GM23248 (cell line): Measurements from ENCODE around the gene MED25. TPM values are rescaled to one million over a fixed set of nuclear protein-coding genes. Genes with fewer than 3 reads are reported as not detected.

ENCODE experiments used
- DNase-seq: peaks from one replicate; pipeline ENCODE4 v3.0.0-alpha.2; 2015
- H2AFZ ChIP-seq: fragments of 200-600 bp; sonication (generic); 2 replicates; pipeline ENCODE4 v1.6.1; 2016; ENCODE audit warnings: antibody characterized with exemption
- H3F3A ChIP-seq: fragments of 200-600 bp; sonication (generic); 2 replicates; pipeline ENCODE4 v1.6.1; 2016; ENCODE audit warnings: mild to moderate bottlenecking, antibody characterized with exemption, mixed run types; ENCODE audit not compliant: insufficient read depth
- H3K27ac ChIP-seq: fragments of 200-600 bp; sonication (generic); 2 replicates; pipeline ENCODE4 v1.5.1; 2016; ENCODE audit warnings: mild to moderate bottlenecking
- H3K27me3 ChIP-seq: fragments of 200-600 bp; sonication (generic); replicated peaks from 2 replicates; pipeline ENCODE4 v1.6.1; 2016; ENCODE audit warnings: mild to moderate bottlenecking; ENCODE audit not compliant: insufficient read depth
- H3K36me3 ChIP-seq: fragments of 200-600 bp; sonication (generic); 2 replicates; pipeline ENCODE4 v1.6.1; 2016; ENCODE audit warnings: low read depth, mild to moderate bottlenecking
- H3K4me1 ChIP-seq: fragments of 200-600 bp; sonication (generic); 2 replicates; pipeline ENCODE4 v1.6.1; 2016; ENCODE audit warnings: mild to moderate bottlenecking; ENCODE audit not compliant: insufficient read depth
- H3K4me2 ChIP-seq: fragments of 200-600 bp; sonication (generic); one replicate; pipeline ENCODE4 v1.6.1; 2016; ENCODE audit warnings: mild to moderate bottlenecking; ENCODE audit not compliant: unreplicated experiment
- H3K4me3 ChIP-seq: fragments of 200-600 bp; sonication (generic); 2 replicates; pipeline ENCODE4 v1.5.1; 2016; ENCODE audit warnings: mild to moderate bottlenecking
- H3K79me2 ChIP-seq: fragments of 200-600 bp; sonication (generic); 2 replicates; pipeline ENCODE4 v1.6.1; 2016; ENCODE audit warnings: mild to moderate bottlenecking; ENCODE audit not compliant: insufficient read depth
- H3K9ac ChIP-seq: fragments of 200-600 bp; sonication (generic); 2 replicates; pipeline ENCODE4 v1.6.1; 2016; ENCODE audit warnings: mild to moderate bottlenecking
- H3K9me2 ChIP-seq: fragments of 200-600 bp; sonication (generic); 2 replicates; pipeline ENCODE4 v1.6.1; 2016; ENCODE audit warnings: mixed run types, mild to moderate bottlenecking, moderate library complexity; ENCODE audit not compliant: insufficient read depth
- H3K9me3 ChIP-seq: fragments of 200-600 bp; sonication (generic); one replicate; pipeline ENCODE4 v1.6.1; 2017; ENCODE audit warnings: low read depth
- H4K20me1 ChIP-seq: fragments of 200-600 bp; sonication (generic); 2 replicates; pipeline ENCODE4 v1.6.0; 2016; ENCODE audit not compliant: insufficient read depth
- EZH2 ChIP-seq: fragments of 200-600 bp; sonication (generic); IDR thresholded peaks from 2 replicates; pipeline ENCODE4 v1.6.1; 2018; ENCODE audit warnings: antibody characterized with exemption, mild to moderate bottlenecking; ENCODE audit not compliant: insufficient read depth, poor library complexity, severe bottlenecking
- EZH2phosphoT487 ChIP-seq: fragments of 200-600 bp; sonication (generic); IDR thresholded peaks from 2 replicates; pipeline ENCODE4 v1.6.1; 2018; ENCODE audit warnings: antibody characterized with exemption, moderate library complexity, mild to moderate bottlenecking, low read depth; ENCODE audit not compliant: insufficient read depth
- WGBS, 2 experiments: methylation state at CpG; one replicate each; pipeline ENCODE4 v1.1.6; 2015 to 2017; ENCODE audit warnings: low lambda C conversion rate in 2 of 2, low coverage in 1 of 2; ENCODE audit errors: missing lambda C conversion rate in 2 of 2; 5-methylcytosine and 5-hydroxymethylcytosine counted together
- in situ Hi-C: fragments of 300-500 bp; cut with MboI; formaldehyde crosslinking; loops from 2 replicates; pipeline ENCODE4 v1.15.0; 2020
- polyA plus RNA-seq: library from polyadenylated mRNA; unstranded; fragments of >200 nt; fragmentation: Nextera tagmentation; extraction: Ambion mirVana; gene quantifications from 2 replicates; pipeline ENCODE4 v1.2.1, GENCODE V29; 2016
- total RNA-seq: library from RNA; depleted of rRNA; stranded (reverse); fragments of >200 nt; shearing (Covaris generic); gene quantifications from 2 replicates; pipeline ENCODE4 v1.2.3, GENCODE V29; 2014

Gene MED25
- total and polyA plus RNA-seq, 2 experiments from 2014 or later: 21.8 to 21.9 TPM

- Histone ChIP-seq H3K9me3 (no peaks in the 10 kb centered on the region), H3K79me2 (no peaks in the 10 kb centered on the region), H3K9me2 (no peaks in the 10 kb centered on the region), H3K4me3 (no peak overlapping the region), H3K9ac (no peak overlapping the region), H4K20me1 (no peaks in the 10 kb centered on the region), H3K36me3 (peaks cover 19% of the 10 kb centered on the region; the same call in 1 of the 2 replicates), H3K27ac (no peak overlapping the region), H3F3A (no peaks in the 10 kb centered on the region), H3K4me2 (no peak overlapping the region), H2AFZ (no peak overlapping the region), H3K27me3 (no peaks in the 10 kb centered on the region), H3K4me1 (no peaks in the 10 kb centered on the region)
- in situ Hi-C loops: no loop called here
- TF ChIP-seq EZH2phosphoT487 (no peak), EZH2 (no peak)
- WGBS, 2 experiments: 94 to 96% methylated on average over 11 of the region's 11 CpGs
- no peak for DNase-seq
These were observed 19.5 kb upstream of the MED25 start for GRCh38 chr19:49798574-49798973.

DNA sequence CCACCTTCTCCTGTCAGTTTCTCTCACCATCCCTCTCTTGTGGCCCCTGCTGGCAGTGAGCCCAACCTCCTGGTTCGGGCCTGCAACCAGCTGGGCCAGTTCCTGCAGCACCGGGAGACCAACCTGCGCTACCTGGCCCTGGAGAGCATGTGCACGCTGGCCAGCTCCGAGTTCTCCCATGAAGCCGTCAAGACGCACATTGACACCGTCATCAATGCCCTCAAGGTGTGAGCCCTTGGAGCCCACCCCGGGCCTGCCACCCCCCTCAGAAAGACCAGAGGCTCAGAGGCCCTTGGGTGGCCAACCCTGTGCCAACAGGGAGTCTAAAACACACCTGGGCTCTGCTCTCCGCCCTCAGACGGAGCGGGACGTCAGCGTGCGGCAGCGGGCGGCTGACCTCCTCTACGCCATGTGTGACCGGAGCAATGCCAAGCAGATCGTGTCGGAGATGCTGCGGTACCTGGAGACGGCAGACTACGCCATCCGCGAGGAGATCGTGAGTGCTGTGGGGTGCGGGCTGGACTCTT is 18.8 kb upstream of the MED25 start:
- H3K36me3 ChIP-seq: peaks cover 25% of the 10 kb centered on the region; the same call in 1 of the 2 replicates
- WGBS, 2 experiments: 85 to 88% methylated on average over 20 to 28 of the region's 28 CpGs

GRCh38 chr19:49799798-49800376 is 18.2 kb upstream of the MED25 start:
- Histone ChIP-seq H3K4me2 (no peak overlapping the region), H3K9me3 (no peaks in the 10 kb centered on the region), H4K20me1 (no peaks in the 10 kb centered on the region), H2AFZ (no peak overlapping the region), H3K27ac (no peak overlapping the region), H3K9me2 (no peaks in the 10 kb centered on the region), H3K27me3 (no peaks in the 10 kb centered on the region), H3K4me1 (no peaks in the 10 kb centered on the region), H3K79me2 (no peaks in the 10 kb centered on the region), H3F3A (no peaks in the 10 kb centered on the region), H3K4me3 (no peak overlapping the region), H3K36me3 (peaks cover 25% of the 10 kb centered on the region; the same call in 1 of the 2 replicates), H3K9ac (no peak overlapping the region)
- no peak for TF ChIP-seq EZH2
- TF ChIP-seq EZH2phosphoT487: no peak
- no peak for DNase-seq
- in situ Hi-C loops: no loop called here
- WGBS, 2 experiments: 92 to 93% methylated on average over 22 to 25 of the region's 25 CpGs

More for the DNA sequence above, 18.8 kb upstream of the MED25 start:
- Histone ChIP-seq H3F3A (no peaks in the 10 kb centered on the region), H3K9me3 (no peaks in the 10 kb centered on the region), H4K20me1 (no peaks in the 10 kb centered on the region), H3K4me3 (no peak overlapping the region), H2AFZ (no peak overlapping the region), H3K9ac (no peak overlapping the region), H3K79me2 (no peaks in the 10 kb centered on the region), H3K4me2 (no peak overlapping the region), H3K27me3 (no peaks in the 10 kb centered on the region), H3K27ac (no peak overlapping the region), H3K9me2 (no peaks in the 10 kb centered on the region), H3K4me1 (no peaks in the 10 kb centered on the region)
- no peak for TF ChIP-seq EZH2
- TF ChIP-seq EZH2phosphoT487: no peak
- in situ Hi-C loops: no loop called here
- no peak for DNase-seq

DNA sequence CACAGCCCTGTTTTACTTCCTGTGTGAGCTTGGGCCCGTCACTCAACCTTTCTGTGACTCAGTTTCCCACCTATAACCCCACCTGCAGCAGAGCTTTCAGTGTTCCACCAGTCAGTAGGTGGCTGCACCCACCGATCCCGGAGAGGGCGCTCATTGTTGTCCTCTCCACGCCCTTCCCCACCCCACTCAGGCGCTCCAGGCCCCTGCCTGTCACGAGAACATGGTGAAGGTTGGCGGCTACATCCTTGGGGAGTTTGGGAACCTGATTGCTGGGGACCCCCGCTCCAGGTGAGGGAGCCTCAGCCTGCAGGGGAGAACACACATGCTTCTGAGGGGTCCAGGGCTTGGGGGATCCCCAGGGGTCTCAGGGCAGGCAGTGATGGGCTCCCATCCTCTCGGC is 17.3 kb upstream of the MED25 start:
- no peak overlapping the region for H3K4me2 ChIP-seq
- 88 to 92% methylated on average over 8 to 9 of the region's 10 CpGs for WGBS, 2 experiments
- H3K4me1 ChIP-seq: no peaks in the 10 kb centered on the region
- no peaks in the 10 kb centered on the region for H3K9me3 ChIP-seq
- no peaks in the 10 kb centered on the region for H4K20me1 ChIP-seq
- in situ Hi-C loops: no loop called here
- H3K36me3 ChIP-seq: peaks cover 23% of the 10 kb centered on the region; the same call in 1 of the 2 replicates
- H3K9ac ChIP-seq: no peak overlapping the region
- H3K27me3 ChIP-seq: no peaks in the 10 kb centered on the region
- H3K79me2 ChIP-seq: no peaks in the 10 kb centered on the region
- no peaks in the 10 kb centered on the region for H3K9me2 ChIP-seq
- no peak for DNase-seq
- TF ChIP-seq EZH2phosphoT487 (no peak), EZH2 (no peak)
- no peaks in the 10 kb centered on the region for H3F3A ChIP-seq
- no peak overlapping the region for H3K4me3 ChIP-seq
- H2AFZ ChIP-seq: no peak overlapping the region
- H3K27ac ChIP-seq: no peak overlapping the region
